NAMALWA (cell line): ENCODE data around the gene PTPRD.

Experiments used
- DNase-seq: peaks from one replicate; pipeline ENCODE4 v3.0.0-alpha.2; 2015; ENCODE audit warnings: low spot score

Gene PTPRD

GRCh38 chr9:9605681-9606080 lies 1007.1 kb downstream of the PTPRD start:
- DNase-seq: no peak

- no peak for DNase-seq
Observed at GRCh38 chr9:9603345-9603744, 1009.5 kb downstream of the PTPRD start.

- DNase-seq: peak; percentile 36
Observed at GRCh38 chr9:9598723-9599122, 1014.1 kb downstream of the PTPRD start.

- no peak for DNase-seq
Observed at GRCh38 chr9:9592104-9592503, 1020.7 kb downstream of the PTPRD start.

- DNase-seq: no peak
Observed at GRCh38 chr9:9585920-9586319, 1026.9 kb downstream of the PTPRD start.

GRCh38 chr9:9574080-9574479 lies 1038.7 kb downstream of the PTPRD start:
- no peak for DNase-seq

- DNase-seq: no peak
Observed at GRCh38 chr9:9565700-9566099, 1047.1 kb downstream of the PTPRD start.

- no peak for DNase-seq
Observed at GRCh38 chr9:9563817-9564216, 1049.0 kb downstream of the PTPRD start.

- DNase-seq: no peak
Observed at GRCh38 chr9:9560382-9561035, 1052.3 kb downstream of the PTPRD start.

GRCh38 chr9:9558907-9559306 lies 1053.9 kb downstream of the PTPRD start:
- no peak for DNase-seq

GRCh38 chr9:9557804-9558334 lies 1054.9 kb downstream of the PTPRD start:
- no peak for DNase-seq

GRCh38 chr9:9556865-9557803 lies 1055.7 kb downstream of the PTPRD start:
- DNase-seq: no peak

- no peak for DNase-seq
Observed at GRCh38 chr9:9552665-9553064, 1060.1 kb downstream of the PTPRD start.

GRCh38 chr9:9538766-9539165 lies 1074.0 kb downstream of the PTPRD start:
- DNase-seq: no peak

- no peak for DNase-seq
Observed at GRCh38 chr9:9538356-9538755, 1074.4 kb downstream of the PTPRD start.

GRCh38 chr9:9536523-9536922 lies 1076.3 kb downstream of the PTPRD start:
- DNase-seq: no peak

- no peak for DNase-seq
Observed at GRCh38 chr9:9523476-9524139, 1089.2 kb downstream of the PTPRD start.

GRCh38 chr9:9522406-9522805 lies 1090.4 kb downstream of the PTPRD start:
- DNase-seq: no peak

GRCh38 chr9:9521033-9521779 lies 1091.6 kb downstream of the PTPRD start:
- no peak for DNase-seq

- no peak for DNase-seq
Observed at GRCh38 chr9:9504869-9505268, 1107.9 kb downstream of the PTPRD start.

GRCh38 chr9:9499546-9499945 lies 1113.3 kb downstream of the PTPRD start:
- DNase-seq: no peak

- DNase-seq: no peak
Observed at GRCh38 chr9:9498846-9499245, 1114.0 kb downstream of the PTPRD start.
